ENCODE results near the gene SLC7A14. TPM values are rescaled to one million over a fixed set of nuclear protein-coding genes. Genes with fewer than 3 reads are reported as not detected.

The SLC7A14 gene
- total and polyA plus RNA-seq, 10 of the 15 experiments (the other 5 are each of a cell fraction or from before 2014, with no cell fraction given), result not detected

- WGBS (ENCODE audit: insufficient coverage, insufficient replicate concordance, low lambda C conversion rate, missing lambda C conversion rate), result 48% methylated on average over 3 of the region's 3 CpGs
- POLR2A ChIA-PET, result no interaction called here
- H3K4me1 ChIP-seq (ENCODE audit: control insufficient read depth, insufficient read depth, low read length), result no peaks in the 10 kb centered on the region
- in situ Hi-C loops (cut with MboI) (no loop called here), intact Hi-C loops (cut with micrococcal nuclease; ENCODE audit: unreplicated experiment) (no loop called here)
- H3K27me3 ChIP-seq (replicated peaks in 1 of 2; ENCODE audit: control insufficient read depth in 2 of 2, insufficient read depth in 2 of 2, low read length in 1 of 2), result peaks cover 0 to 3% of the 10 kb centered on the region in 2 experiments; a peak in 3 of 4 replicates
- H3K79me2 ChIP-seq (ENCODE audit: control insufficient read depth, insufficient read depth, low read length), result no peaks in the 10 kb centered on the region
- no peak overlapping the region for H3K4me2 ChIP-seq (ENCODE audit: control insufficient read depth, insufficient read depth)
- SMC1A ChIA-PET (ENCODE audit: uncharacterized antibody, unreplicated experiment), result no interaction called here
- H3K9me3 ChIP-seq (replicated peaks; ENCODE audit: control insufficient read depth, insufficient read depth, low read length), result no peaks in the 10 kb centered on the region
- RAD21 ChIA-PET (ENCODE audit: unreplicated experiment), result no interaction called here
- H4K20me1 ChIP-seq (ENCODE audit: control insufficient read depth, insufficient read depth), result no peaks in the 10 kb centered on the region
- CTCF ChIA-PET, result interaction anchor here (0.6 to 0.7 kb wide), 3 partner anchors 27 to 355 kb away, joined by 3 read pairs; no protein-coding TSS in a partner anchor
- BruUV-seq (replicated peaks), result no TSS peak
- no peak for DNase-seq (ENCODE audit: low read depth, low spot score)
- H2AFZ ChIP-seq (ENCODE audit: control insufficient read depth, low read depth, low read length), result no peak overlapping the region
- H3K27ac ChIP-seq (ENCODE audit: control insufficient read depth, insufficient read depth), result no peak overlapping the region
- FAIRE-seq, result no peak
- no peak overlapping the region for H3K4me3 ChIP-seq
- no peak overlapping the region for H3K9ac ChIP-seq (ENCODE audit: control insufficient read depth, insufficient read depth, low read length)
- no peak for ATAC-seq
- H3K36me3 ChIP-seq (ENCODE audit: control insufficient read depth in 2 of 2, insufficient read depth in 2 of 2, low read length in 1 of 2), result no peaks in the 10 kb centered on the region
- TF ChIP-seq ZZZ3 (IDR thresholded peaks at IDR 0.05; ENCODE audit: control insufficient read depth, insufficient read length, low read depth) (no peak), MTA3 (IDR thresholded peaks at IDR 0.05; ENCODE audit: borderline replicate concordance, low read length) (no peak), STAT3 (IDR thresholded peaks at IDR 0.05; ENCODE audit: low read depth, low read length) (no peak)
- TF ChIP-seq, protein P1, sequence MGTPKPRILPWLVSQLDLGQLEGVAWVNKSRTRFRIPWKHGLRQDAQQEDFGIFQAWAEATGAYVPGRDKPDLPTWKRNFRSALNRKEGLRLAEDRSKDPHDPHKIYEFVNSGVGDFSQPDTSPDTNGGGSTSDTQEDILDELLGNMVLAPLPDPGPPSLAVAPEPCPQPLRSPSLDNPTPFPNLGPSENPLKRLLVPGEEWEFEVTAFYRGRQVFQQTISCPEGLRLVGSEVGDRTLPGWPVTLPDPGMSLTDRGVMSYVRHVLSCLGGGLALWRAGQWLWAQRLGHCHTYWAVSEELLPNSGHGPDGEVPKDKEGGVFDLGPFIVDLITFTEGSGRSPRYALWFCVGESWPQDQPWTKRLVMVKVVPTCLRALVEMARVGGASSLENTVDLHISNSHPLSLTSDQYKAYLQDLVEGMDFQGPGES (IDR thresholded peaks at IDR 0.05), result no peak
- TF ChIP-seq, protein P2, sequence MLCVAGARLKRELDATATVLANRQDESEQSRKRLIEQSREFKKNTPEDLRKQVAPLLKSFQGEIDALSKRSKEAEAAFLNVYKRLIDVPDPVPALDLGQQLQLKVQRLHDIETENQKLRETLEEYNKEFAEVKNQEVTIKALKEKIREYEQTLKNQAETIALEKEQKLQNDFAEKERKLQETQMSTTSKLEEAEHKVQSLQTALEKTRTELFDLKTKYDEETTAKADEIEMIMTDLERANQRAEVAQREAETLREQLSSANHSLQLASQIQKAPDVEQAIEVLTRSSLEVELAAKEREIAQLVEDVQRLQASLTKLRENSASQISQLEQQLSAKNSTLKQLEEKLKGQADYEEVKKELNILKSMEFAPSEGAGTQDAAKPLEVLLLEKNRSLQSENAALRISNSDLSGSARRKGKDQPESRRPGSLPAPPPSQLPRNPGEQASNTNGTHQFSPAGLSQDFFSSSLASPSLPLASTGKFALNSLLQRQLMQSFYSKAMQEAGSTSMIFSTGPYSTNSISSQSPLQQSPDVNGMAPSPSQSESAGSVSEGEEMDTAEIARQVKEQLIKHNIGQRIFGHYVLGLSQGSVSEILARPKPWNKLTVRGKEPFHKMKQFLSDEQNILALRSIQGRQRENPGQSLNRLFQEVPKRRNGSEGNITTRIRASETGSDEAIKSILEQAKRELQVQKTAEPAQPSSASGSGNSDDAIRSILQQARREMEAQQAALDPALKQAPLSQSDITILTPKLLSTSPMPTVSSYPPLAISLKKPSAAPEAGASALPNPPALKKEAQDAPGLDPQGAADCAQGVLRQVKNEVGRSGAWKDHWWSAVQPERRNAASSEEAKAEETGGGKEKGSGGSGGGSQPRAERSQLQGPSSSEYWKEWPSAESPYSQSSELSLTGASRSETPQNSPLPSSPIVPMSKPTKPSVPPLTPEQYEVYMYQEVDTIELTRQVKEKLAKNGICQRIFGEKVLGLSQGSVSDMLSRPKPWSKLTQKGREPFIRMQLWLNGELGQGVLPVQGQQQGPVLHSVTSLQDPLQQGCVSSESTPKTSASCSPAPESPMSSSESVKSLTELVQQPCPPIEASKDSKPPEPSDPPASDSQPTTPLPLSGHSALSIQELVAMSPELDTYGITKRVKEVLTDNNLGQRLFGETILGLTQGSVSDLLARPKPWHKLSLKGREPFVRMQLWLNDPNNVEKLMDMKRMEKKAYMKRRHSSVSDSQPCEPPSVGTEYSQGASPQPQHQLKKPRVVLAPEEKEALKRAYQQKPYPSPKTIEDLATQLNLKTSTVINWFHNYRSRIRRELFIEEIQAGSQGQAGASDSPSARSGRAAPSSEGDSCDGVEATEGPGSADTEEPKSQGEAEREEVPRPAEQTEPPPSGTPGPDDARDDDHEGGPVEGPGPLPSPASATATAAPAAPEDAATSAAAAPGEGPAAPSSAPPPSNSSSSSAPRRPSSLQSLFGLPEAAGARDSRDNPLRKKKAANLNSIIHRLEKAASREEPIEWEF (IDR thresholded peaks at IDR 0.05; ENCODE audit: insufficient replicate concordance, low read depth, low read length), result no peak
- TF ChIP-seq, protein P3, sequence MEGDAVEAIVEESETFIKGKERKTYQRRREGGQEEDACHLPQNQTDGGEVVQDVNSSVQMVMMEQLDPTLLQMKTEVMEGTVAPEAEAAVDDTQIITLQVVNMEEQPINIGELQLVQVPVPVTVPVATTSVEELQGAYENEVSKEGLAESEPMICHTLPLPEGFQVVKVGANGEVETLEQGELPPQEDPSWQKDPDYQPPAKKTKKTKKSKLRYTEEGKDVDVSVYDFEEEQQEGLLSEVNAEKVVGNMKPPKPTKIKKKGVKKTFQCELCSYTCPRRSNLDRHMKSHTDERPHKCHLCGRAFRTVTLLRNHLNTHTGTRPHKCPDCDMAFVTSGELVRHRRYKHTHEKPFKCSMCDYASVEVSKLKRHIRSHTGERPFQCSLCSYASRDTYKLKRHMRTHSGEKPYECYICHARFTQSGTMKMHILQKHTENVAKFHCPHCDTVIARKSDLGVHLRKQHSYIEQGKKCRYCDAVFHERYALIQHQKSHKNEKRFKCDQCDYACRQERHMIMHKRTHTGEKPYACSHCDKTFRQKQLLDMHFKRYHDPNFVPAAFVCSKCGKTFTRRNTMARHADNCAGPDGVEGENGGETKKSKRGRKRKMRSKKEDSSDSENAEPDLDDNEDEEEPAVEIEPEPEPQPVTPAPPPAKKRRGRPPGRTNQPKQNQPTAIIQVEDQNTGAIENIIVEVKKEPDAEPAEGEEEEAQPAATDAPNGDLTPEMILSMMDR (IDR thresholded peaks at IDR 0.05 in 2 of 3, conservative IDR thresholded peaks at IDR 0.05 in 1 of 3; ENCODE audit: control insufficient read depth in 2 of 3, extremely low read depth in 1 of 3, insufficient read depth in 1 of 3, low read depth in 3 of 3, low read length in 3 of 3), result no peak
- TF ChIP-seq, protein P4, sequence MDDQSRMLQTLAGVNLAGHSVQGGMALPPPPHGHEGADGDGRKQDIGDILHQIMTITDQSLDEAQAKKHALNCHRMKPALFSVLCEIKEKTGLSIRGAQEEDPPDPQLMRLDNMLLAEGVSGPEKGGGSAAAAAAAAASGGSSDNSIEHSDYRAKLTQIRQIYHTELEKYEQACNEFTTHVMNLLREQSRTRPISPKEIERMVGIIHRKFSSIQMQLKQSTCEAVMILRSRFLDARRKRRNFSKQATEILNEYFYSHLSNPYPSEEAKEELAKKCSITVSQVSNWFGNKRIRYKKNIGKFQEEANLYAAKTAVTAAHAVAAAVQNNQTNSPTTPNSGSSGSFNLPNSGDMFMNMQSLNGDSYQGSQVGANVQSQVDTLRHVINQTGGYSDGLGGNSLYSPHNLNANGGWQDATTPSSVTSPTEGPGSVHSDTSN (IDR thresholded peaks at IDR 0.05; ENCODE audit: insufficient replicate concordance, low read depth, low read length), result no peak
- TF ChIP-seq, protein P5, sequence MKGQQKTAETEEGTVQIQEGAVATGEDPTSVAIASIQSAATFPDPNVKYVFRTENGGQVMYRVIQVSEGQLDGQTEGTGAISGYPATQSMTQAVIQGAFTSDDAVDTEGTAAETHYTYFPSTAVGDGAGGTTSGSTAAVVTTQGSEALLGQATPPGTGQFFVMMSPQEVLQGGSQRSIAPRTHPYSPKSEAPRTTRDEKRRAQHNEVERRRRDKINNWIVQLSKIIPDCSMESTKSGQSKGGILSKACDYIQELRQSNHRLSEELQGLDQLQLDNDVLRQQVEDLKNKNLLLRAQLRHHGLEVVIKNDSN (IDR thresholded peaks at IDR 0.05; ENCODE audit: borderline replicate concordance, extremely low read length, insufficient read depth, low read depth, low read length), result no peak
Measured at GRCh38 chr3:170471149-170471548, 114.7 kb downstream of the SLC7A14 start.
